ENCODE results near the gene C11orf86.
"Not testable (repeated sequence)": the region's sequence is repeated elsewhere in the genome, so short reads cannot be mapped to it uniquely, and the experiment has no call there.

The C11orf86 gene

GRCh38 chr11:66967670-66968425 lies 7.3 kb upstream of the C11orf86 start:
- no peak for DNase-seq (ENCODE audit: low spot score)

GRCh38 chr11:66969584-66970225 lies 5.4 kb upstream of the C11orf86 start:
- DNase-seq (ENCODE audit: low spot score) = no peak

- no peak for DNase-seq (ENCODE audit: low spot score)
Observed at GRCh38 chr11:66970371-66970806, 4.7 kb upstream of the C11orf86 start.

GRCh38 chr11:66970807-66971442 lies 4.2 kb upstream of the C11orf86 start:
- DNase-seq (ENCODE audit: low spot score) = no peak

GRCh38 chr11:66971488-66971887 lies 3.6 kb upstream of the C11orf86 start:
- DNase-seq (ENCODE audit: low spot score) = no peak

GRCh38 chr11:66973956-66974580 lies 1.0 kb upstream of the C11orf86 start:
- DNase-seq (ENCODE audit: low spot score) = no peak

GRCh38 chr11:66975405-66976027 lies 412 bp downstream of the C11orf86 start:
- DNase-seq (ENCODE audit: low spot score) = no peak

GRCh38 chr11:66976028-66976467 lies 944 bp downstream of the C11orf86 start:
- no peak for DNase-seq (ENCODE audit: low spot score)

GRCh38 chr11:66976925-66977324 lies 1.8 kb downstream of the C11orf86 start:
- no peak for DNase-seq (ENCODE audit: low spot score)

GRCh38 chr11:66978229-66978628 lies 3.1 kb downstream of the C11orf86 start:
- no peak for DNase-seq (ENCODE audit: low spot score)

GRCh38 chr11:66978717-66979116 lies 3.6 kb downstream of the C11orf86 start:
- no peak for DNase-seq (ENCODE audit: low spot score)

- DNase-seq (ENCODE audit: low spot score) = no peak
Observed at GRCh38 chr11:66979336-66979980, 4.4 kb downstream of the C11orf86 start.

- DNase-seq (ENCODE audit: low spot score) = no peak
Observed at GRCh38 chr11:66981976-66982578, 7.0 kb downstream of the C11orf86 start.

GRCh38 chr11:66983275-66983924 lies 8.3 kb downstream of the C11orf86 start:
- no peak for DNase-seq (ENCODE audit: low spot score)

- DNase-seq (ENCODE audit: low spot score) = no peak
Observed at GRCh38 chr11:66985508-66986177, 10.5 kb downstream of the C11orf86 start.

- no peak for DNase-seq (ENCODE audit: low spot score)
Observed at GRCh38 chr11:66986178-66986545, 11.1 kb downstream of the C11orf86 start.

- DNase-seq (ENCODE audit: low spot score) = no peak
Observed at GRCh38 chr11:66987158-66987620, 12.1 kb downstream of the C11orf86 start.

GRCh38 chr11:66987924-66988637 lies 13.0 kb downstream of the C11orf86 start:
- DNase-seq (ENCODE audit: low spot score) = no peak

GRCh38 chr11:66988741-66989140 lies 13.6 kb downstream of the C11orf86 start:
- not testable (repeated sequence) for DNase-seq (ENCODE audit: low spot score)
